ENCODE measurements around the gene THSD1. TPM values are rescaled to one million over a fixed set of nuclear protein-coding genes. Genes with fewer than 3 reads are reported as not detected.

THSD1 gene
- total and polyA plus RNA-seq, 9 of the 15 experiments (the other 6 are each of a cell fraction or from before 2014, with no cell fraction given), result 0.01 to 0.11 (median 0.04) TPM; not detected in 2

- ATAC-seq, result no peak
- Histone ChIP-seq H3K9me3 (replicated peaks; ENCODE audit: control insufficient read depth, insufficient read depth, low read depth, low read length) (no peaks in the 10 kb centered on the region), H3K27me3 (ENCODE audit: control insufficient read depth in 2 of 2, insufficient read depth in 2 of 2, low read length in 2 of 2) (peaks cover 1 to 11% of the 10 kb centered on the region in 2 experiments; a peak in 4 of 5 replicates), H3K4me2 (ENCODE audit: insufficient read depth, low read length) (no peak overlapping the region), H3K9me1 (ENCODE audit: control insufficient read depth, insufficient read depth, low read length) (no peaks in the 10 kb centered on the region), H2AFZ (ENCODE audit: low read depth, low read length) (no peak overlapping the region), H4K20me1 (replicated peaks; ENCODE audit: control insufficient read depth, insufficient read depth, low read length) (no peaks in the 10 kb centered on the region), H3K36me3 (ENCODE audit: control insufficient read depth, insufficient read depth, low read length) (no peaks in the 10 kb centered on the region), H3K79me2 (ENCODE audit: control insufficient read depth, insufficient read depth, low read length) (no peaks in the 10 kb centered on the region), H3K4me1 (replicated peaks in 1 of 2; ENCODE audit: control insufficient read depth in 2 of 2, insufficient read depth in 2 of 2, low read length in 2 of 2) (no peaks in the 10 kb centered on the region), H3K27ac (ENCODE audit: extremely low read depth, low read depth, low read length) (no peak overlapping the region), H3K4me3 (no peak overlapping the region), H3K9ac (ENCODE audit: insufficient read depth in 1 of 2, low read depth in 2 of 2, low read length in 2 of 2) (no peak overlapping the region)
- in situ Hi-C loops (cut with MboI), result no loop called here
- CTCF ChIA-PET (ENCODE audit: low intra/inter-chr PET ratio), result no interaction called here
- 0% methylated on average over 4 of the region's 4 CpGs for WGBS (ENCODE audit: insufficient coverage, low coverage, missing lambda C conversion rate)
- no peak for DNase-seq (ENCODE audit: extremely low read depth in 1 of 4, low spot score in 3 of 4)
- POLR2A ChIA-PET, result no interaction called here
- TF ChIP-seq SNIP1 (IDR thresholded peaks at IDR 0.05; ENCODE audit: low read depth), result no peak
- TF ChIP-seq, protein P1, sequence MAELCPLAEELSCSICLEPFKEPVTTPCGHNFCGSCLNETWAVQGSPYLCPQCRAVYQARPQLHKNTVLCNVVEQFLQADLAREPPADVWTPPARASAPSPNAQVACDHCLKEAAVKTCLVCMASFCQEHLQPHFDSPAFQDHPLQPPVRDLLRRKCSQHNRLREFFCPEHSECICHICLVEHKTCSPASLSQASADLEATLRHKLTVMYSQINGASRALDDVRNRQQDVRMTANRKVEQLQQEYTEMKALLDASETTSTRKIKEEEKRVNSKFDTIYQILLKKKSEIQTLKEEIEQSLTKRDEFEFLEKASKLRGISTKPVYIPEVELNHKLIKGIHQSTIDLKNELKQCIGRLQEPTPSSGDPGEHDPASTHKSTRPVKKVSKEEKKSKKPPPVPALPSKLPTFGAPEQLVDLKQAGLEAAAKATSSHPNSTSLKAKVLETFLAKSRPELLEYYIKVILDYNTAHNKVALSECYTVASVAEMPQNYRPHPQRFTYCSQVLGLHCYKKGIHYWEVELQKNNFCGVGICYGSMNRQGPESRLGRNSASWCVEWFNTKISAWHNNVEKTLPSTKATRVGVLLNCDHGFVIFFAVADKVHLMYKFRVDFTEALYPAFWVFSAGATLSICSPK (IDR thresholded peaks at IDR 0.05; ENCODE audit: borderline replicate concordance), result no peak
- TF ChIP-seq NRF1 (conservative IDR thresholded peaks at IDR 0.05 in 1 of 2, IDR thresholded peaks at IDR 0.05 in 1 of 2), result no peak
- TF ChIP-seq ZFP1 (CRISPR knock-in tag; IDR thresholded peaks at IDR 0.05), result no peak
- TF ChIP-seq MIER1 (IDR thresholded peaks at IDR 0.05; ENCODE audit: low read depth), result no peak
- TF ChIP-seq, protein P2, sequence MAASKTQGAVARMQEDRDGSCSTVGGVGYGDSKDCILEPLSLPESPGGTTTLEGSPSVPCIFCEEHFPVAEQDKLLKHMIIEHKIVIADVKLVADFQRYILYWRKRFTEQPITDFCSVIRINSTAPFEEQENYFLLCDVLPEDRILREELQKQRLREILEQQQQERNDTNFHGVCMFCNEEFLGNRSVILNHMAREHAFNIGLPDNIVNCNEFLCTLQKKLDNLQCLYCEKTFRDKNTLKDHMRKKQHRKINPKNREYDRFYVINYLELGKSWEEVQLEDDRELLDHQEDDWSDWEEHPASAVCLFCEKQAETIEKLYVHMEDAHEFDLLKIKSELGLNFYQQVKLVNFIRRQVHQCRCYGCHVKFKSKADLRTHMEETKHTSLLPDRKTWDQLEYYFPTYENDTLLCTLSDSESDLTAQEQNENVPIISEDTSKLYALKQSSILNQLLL (CRISPR knock-in tag; IDR thresholded peaks at IDR 0.05; ENCODE audit: borderline replicate concordance), result no peak
- TF ChIP-seq, protein P3, sequence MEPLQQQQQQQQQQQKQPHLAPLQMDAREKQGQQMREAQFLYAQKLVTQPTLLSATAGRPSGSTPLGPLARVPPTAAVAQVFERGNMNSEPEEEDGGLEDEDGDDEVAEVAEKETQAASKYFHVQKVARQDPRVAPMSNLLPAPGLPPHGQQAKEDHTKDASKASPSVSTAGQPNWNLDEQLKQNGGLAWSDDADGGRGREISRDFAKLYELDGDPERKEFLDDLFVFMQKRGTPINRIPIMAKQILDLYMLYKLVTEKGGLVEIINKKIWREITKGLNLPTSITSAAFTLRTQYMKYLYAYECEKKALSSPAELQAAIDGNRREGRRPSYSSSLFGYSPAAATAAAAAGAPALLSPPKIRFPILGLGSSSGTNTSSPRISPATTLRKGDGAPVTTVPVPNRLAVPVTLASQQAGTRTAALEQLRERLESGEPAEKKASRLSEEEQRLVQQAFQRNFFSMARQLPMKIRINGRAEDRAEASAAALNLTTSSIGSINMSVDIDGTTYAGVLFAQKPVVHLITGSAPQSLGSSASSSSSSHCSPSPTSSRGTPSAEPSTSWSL (CRISPR knock-in tag; IDR thresholded peaks at IDR 0.05; ENCODE audit: borderline replicate concordance), result no peak
- TF ChIP-seq SP2 (IDR thresholded peaks at IDR 0.05; ENCODE audit: extremely low read depth, low read depth, low read length, poor library complexity, severe bottlenecking), result no peak
- TF ChIP-seq ZNF212 (CRISPR knock-in tag; IDR thresholded peaks at IDR 0.05), result no peak
- no peak for TF ChIP-seq ZNF253 (CRISPR knock-in tag; conservative IDR thresholded peaks at IDR 0.05)
- no peak for FAIRE-seq
- intact Hi-C loops (cut with micrococcal nuclease), result no loop called here
- no TSS peak for BruUV-seq (replicated peaks)
These were observed 46.4 kb downstream of the THSD1 start for GRCh38 chr13:52359534-52359933.

Measured in K562 (cell line).